Ovary (tissue), 3 donors: Measurements from ENCODE around the gene ABL1.

ENCODE experiments used
- EP300 ChIP-seq: sonication (generic); formaldehyde crosslinking; IDR thresholded peaks from one replicate; pipeline ENCODE4 v1.6.1; 2017; ENCODE audit warnings: antibody characterized with exemption
- POLR2A ChIP-seq: fragments of 450-650 bp; IDR thresholded peaks from one replicate; pipeline ENCODE4 v1.6.1; 2017; ENCODE audit warnings: antibody characterized with exemption, mild to moderate bottlenecking, moderate library complexity
- TF ChIP-seq, protein P1 (sequence below), 3 donors: fragments of 450-650 bp in 2 of 3; fragments of 200-600 bp in 1 of 3; IDR thresholded peaks; one replicate each; pipeline versions ENCODE4 v1.5.1 to v1.8.0; 2016 to 2022; ENCODE audit warnings: antibody characterized with exemption in 3 of 3, mild to moderate bottlenecking in 1 of 3
- donor health status: DM: no; HTN: no; CAD: no.

GRCh38 chr9:130837002-130837511 lies 2.0 kb downstream of the ABL1 start:
- no peak for TF ChIP-seq POLR2A
- TF ChIP-seq, protein P1, sequence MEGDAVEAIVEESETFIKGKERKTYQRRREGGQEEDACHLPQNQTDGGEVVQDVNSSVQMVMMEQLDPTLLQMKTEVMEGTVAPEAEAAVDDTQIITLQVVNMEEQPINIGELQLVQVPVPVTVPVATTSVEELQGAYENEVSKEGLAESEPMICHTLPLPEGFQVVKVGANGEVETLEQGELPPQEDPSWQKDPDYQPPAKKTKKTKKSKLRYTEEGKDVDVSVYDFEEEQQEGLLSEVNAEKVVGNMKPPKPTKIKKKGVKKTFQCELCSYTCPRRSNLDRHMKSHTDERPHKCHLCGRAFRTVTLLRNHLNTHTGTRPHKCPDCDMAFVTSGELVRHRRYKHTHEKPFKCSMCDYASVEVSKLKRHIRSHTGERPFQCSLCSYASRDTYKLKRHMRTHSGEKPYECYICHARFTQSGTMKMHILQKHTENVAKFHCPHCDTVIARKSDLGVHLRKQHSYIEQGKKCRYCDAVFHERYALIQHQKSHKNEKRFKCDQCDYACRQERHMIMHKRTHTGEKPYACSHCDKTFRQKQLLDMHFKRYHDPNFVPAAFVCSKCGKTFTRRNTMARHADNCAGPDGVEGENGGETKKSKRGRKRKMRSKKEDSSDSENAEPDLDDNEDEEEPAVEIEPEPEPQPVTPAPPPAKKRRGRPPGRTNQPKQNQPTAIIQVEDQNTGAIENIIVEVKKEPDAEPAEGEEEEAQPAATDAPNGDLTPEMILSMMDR (IDR thresholded peaks at IDR 0.05), result no peak
- no peak for TF ChIP-seq EP300
